Measurements from ENCODE around the gene IGSF21.
"Not testable (repeated sequence)": the region's sequence is repeated elsewhere in the genome, so short reads cannot be mapped to it uniquely, and the experiment has no call there.

Gene IGSF21

GRCh38 chr1:18357622-18358230 is 250.1 kb downstream of the IGSF21 start:
- no peak for DNase-seq (ENCODE audit: low read depth in 2 of 2)

- no peak for DNase-seq (ENCODE audit: low read depth in 2 of 2)
Observed at GRCh38 chr1:18358600-18358999, 251.0 kb downstream of the IGSF21 start.

DNA sequence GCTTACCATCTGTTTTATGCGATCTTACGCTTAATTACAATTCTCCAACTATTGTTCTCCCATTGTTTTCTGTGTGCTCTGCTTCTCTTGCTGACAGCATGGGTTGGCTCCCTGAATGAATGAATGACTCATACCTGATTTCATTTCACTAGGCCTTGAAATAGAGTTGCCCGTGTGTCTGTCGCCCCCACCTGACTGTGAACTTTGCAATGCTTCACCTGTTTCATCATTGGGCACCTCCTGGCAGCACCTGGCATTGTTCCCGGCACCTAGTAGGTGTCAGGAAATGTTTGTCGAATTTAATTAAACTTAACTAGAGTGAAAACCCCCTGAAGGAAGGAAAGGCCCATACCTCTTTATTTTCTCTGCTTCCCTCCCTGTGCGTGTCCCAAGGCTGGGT is 252.7 kb downstream of the IGSF21 start:
- DNase-seq (ENCODE audit: low read depth in 2 of 2), result no peak

- no peak for DNase-seq (ENCODE audit: low read depth in 2 of 2)
Observed at GRCh38 chr1:18362150-18362549, 254.6 kb downstream of the IGSF21 start.

- no peak for DNase-seq (ENCODE audit: low read depth in 2 of 2)
Observed at GRCh38 chr1:18363436-18363835, 255.8 kb downstream of the IGSF21 start.

- no peak for DNase-seq (ENCODE audit: low read depth in 2 of 2)
Observed at GRCh38 chr1:18365099-18365705, 257.6 kb downstream of the IGSF21 start.

DNA sequence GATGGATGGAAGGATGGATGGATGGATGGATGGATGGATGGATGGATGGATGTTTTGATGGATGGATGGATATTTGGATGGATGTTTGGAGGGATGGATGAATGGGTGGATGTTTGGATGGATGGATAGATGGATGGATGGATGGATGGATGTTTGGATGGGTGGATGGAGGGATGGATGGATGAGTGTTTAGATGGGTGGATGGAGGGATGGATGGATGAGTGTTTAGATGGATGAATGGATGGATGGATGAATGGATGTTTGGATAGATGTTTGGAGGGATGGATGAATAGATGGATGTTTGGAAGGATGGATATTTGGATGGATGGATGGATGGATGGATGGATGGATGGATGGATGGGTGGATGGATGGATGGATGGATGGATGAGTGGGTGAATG is 264.9 kb downstream of the IGSF21 start:
- DNase-seq (ENCODE audit: low read depth in 2 of 2), result not testable (repeated sequence)

- no peak for DNase-seq (ENCODE audit: low read depth in 2 of 2)
Observed at GRCh38 chr1:18373151-18373550, 265.6 kb downstream of the IGSF21 start.

DNA sequence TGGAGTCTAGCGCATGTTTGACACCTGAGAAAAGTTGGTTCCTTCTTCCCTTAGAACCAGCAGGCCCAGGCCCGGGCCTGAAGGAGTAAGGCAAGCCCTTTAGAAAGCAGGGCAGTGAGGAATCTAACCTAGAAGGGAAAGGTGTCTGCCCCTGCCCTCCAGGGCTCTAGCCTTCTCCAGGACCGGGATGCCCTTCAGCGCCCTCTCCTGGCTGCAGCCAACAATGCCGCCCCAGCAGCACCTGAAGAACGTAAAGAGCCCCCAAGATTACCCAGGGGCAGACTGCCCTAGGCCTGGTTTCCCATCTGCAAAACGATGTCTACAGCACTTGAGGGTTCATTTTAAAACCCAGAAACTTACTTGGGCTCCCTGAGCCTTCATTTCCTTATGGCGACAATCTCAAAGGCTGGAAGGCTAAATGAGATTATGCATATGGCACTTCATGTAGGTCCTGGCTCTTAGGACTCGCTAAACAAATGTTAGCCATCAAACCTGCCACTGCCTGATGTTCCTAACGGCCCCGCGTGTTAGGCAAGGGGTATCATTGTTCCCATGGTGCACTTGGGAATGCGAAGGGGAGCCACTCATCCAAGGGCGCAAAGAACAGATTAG is 266.4 kb downstream of the IGSF21 start:
- DNase-seq (ENCODE audit: low read depth in 2 of 2), result no peak

DNA sequence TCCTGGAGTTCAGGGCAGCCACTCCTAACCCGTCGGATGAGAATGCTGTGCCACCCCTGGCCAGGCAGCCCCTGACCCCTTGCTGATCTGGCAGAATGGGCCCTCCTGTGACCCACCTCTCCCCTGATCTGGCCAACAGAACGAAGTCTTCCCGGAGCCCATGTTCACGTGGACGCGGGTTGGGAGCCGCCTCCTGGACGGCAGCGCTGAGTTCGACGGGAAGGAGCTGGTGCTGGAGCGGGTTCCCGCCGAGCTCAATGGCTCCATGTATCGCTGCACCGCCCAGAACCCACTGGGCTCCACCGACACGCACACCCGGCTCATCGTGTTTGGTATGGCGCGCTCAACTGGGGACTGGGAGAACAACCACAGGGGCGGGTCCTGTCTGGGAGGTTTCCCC is 269.1 kb downstream of the IGSF21 start:
- no peak for DNase-seq (ENCODE audit: low read depth in 2 of 2)

- DNase-seq (ENCODE audit: low read depth in 2 of 2), result no peak
Observed at GRCh38 chr1:18380288-18380687, 272.7 kb downstream of the IGSF21 start.

- DNase-seq (ENCODE audit: low read depth in 2 of 2), result no peak
Observed at GRCh38 chr1:18384059-18384458, 276.5 kb downstream of the IGSF21 start.

- DNase-seq (ENCODE audit: low read depth in 2 of 2), result no peak
Observed at GRCh38 chr1:18384471-18384870, 276.9 kb downstream of the IGSF21 start.

DNA sequence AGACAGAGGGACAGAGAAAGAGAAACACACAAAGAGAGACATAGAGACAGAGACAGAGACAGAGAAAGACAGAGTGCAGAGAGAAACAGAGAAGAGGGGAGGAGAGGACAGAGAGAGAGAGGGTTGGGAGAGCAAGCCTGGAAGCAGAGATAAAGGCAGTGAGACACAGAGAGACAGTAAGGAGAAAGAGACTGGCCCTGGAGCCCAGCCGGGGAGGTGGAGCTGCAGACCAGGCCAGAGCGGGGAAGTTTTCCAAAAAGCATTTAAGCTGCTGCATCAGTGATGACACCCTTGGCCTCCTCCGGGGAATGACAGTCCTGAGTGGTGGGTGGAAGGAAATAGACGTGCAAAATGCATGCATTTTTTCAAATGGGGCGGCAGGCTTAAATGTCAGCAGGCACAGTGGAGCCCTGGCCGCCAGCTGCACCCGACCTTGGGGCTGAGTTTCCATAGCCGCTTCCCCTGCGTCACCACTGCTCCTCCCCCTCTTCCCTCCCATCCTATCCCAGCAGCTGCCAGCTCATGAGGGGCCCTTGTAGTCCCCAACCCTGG is 277.7 kb downstream of the IGSF21 start:
- DNase-seq (ENCODE audit: low read depth in 2 of 2), result no peak

GRCh38 chr1:18386591-18386990 is 279.0 kb downstream of the IGSF21 start:
- DNase-seq (ENCODE audit: low read depth in 2 of 2), result no peak

DNA sequence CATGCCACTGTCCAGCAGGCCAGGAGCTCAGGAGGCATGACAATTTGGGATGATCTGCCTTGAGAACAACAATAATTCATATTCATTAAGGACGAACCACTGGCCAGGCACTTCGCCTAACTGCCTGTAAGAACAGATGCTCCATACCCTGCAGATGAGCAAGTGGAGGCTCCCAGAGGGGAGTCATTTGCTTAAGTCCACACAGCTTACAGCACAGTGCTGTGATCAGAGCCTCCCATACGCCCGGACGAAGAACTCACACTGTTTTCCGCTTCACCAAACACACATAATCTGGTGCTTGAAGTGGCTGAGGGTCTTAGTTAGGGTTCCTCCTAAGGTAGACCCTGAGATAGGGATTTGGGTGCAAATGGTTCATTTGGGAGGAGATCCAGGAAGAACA is 279.7 kb downstream of the IGSF21 start:
- no peak for DNase-seq (ENCODE audit: low read depth in 2 of 2)

DNA sequence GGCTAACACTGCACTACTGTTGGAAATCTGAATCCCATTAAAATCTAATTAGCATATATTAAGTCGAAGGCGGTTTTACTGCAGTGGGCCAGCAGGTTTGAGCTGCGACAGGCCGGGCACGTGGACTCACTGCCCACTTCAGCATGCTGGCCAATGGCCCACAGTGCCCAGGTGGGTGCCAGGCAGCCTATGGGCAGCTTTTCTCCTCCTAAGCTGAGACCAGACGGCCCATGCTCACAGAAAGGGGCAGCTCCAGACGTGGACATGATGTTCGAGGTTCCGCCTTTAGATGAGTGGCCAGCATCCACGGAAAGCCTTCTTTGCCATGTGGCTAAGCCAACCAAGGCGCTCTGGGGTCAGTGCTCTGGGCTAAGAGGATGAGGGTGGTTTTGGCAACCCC is 283.4 kb downstream of the IGSF21 start:
- no peak for DNase-seq (ENCODE audit: low read depth in 2 of 2)

- DNase-seq (ENCODE audit: low read depth in 2 of 2), result no peak
Observed at GRCh38 chr1:18394563-18395156, 287.1 kb downstream of the IGSF21 start.

DNA sequence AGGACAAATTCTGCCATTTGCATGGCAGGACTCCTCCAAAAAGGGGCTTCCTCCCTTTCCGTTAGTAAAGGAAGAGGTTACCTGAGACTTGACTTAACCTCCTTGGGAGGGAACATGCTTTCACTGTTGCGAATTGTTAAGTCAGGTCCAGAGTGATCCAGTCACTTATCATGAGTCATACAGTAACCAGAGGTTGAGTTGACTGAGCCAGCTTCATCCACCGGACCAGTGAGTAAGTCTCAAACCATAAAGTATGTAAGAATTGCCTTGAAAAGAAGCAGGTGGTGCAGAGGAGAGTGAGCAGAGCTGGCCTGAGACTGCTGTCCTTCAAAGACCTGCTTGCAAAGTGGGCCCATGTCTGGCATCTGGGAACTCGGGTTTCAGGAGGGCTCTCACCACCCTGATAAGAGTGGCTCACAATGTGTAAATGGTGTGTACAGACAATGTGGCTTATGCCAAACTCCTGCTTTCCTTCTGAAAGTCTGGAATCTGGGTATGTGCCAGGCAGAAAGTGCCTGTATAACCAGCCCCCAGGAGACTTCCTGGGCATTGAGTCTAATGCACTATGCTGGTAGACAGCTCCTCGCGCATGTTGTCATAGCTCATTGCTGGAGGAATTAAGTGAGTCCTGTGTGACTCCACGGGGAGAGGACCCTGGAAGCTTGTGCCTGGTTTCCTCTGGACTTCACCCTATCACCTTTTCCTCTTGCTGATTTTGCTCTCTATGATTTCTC is 288.8 kb downstream of the IGSF21 start:
- DNase-seq (ENCODE audit: low read depth in 2 of 2), result no peak

- no peak for DNase-seq (ENCODE audit: low read depth in 2 of 2)
Observed at GRCh38 chr1:18397641-18398040, 290.0 kb downstream of the IGSF21 start.

DNA sequence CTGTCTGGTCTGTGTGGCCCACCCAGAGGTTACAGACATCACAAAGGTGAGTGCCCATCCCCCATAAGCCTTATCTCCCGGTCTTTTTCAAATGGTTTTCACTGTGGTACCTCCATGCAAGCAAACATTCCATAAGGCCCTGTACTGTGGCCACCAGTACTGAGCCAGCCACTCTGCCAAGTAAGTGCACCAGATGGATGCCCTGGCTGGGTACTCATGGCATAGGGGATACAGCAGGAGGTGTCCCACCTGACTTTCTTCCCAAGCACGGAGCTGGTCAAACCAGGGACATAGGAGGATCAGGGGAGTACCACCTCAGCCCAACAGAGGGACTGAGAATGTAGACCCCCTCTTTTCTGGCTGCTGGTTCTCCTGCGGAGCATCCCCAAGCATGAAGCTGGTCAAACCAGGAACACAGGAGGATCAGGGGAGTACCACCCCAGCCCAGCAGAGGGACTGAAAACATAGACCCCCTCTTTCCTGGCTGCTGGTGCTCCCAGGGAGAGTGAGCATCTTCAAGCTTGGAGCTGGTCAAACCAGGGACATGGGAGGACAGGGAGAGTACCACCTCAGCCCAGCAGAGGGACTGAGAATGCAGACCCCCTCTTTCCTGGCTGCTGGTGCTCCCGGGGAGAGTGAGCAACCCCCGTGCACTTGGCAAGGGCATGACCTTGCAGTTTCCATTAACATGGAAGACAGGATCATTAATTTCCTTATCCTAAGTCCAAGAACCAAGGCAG is 291.4 kb downstream of the IGSF21 start:
- no peak for DNase-seq (ENCODE audit: low read depth in 2 of 2)
